HG03460 (cell line): ENCODE measurements around the gene ACSL4.
"Not testable (repeated sequence)": the region's sequence is repeated elsewhere in the genome, so short reads cannot be mapped to it uniquely, and the experiment has no call there.

ENCODE experiments used
- ATAC-seq: cut with Tn5 transposase; IDR thresholded peaks from one replicate; pipeline ENCODE4 v1.9.1; 2021; ENCODE audit not compliant: unreplicated experiment

Gene ACSL4

DNA sequence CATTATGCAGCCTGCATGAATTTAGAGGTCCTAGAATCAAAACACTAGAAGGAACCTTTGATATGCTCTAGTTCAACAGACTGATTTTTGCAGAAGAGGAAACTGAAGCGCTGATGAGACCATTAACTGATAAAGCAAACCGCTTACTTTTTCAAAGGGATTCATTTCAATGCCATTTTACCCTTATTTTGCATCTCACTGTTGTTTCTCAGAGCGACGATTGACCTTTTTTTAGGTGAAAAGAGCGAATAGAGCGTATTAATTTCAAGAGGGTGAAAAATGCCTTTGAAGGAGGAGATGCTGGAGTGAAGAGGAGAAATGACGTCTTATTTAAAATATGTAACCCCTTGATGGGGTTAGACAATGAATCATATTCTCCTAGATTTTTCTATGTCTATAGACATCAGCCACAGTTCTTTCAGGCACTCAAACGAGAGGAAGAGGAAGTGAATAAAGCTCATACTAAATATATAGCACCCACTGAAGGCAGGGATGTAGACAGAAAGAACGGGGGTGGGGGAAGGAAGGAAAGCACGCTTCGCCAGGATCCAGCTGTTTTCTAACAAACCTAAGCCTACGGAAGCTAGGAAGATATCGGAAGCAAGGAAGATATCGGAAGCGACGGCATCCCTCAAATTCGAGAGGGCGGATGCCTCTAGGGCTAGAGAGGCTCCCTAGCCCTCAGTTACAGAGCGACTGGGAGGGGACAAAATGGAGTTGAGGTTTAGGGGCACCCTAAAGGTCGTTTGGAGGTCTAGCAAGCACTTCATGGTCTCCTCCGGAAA is 848 bp downstream of the ACSL4 start:
- no peak for ATAC-seq

DNA sequence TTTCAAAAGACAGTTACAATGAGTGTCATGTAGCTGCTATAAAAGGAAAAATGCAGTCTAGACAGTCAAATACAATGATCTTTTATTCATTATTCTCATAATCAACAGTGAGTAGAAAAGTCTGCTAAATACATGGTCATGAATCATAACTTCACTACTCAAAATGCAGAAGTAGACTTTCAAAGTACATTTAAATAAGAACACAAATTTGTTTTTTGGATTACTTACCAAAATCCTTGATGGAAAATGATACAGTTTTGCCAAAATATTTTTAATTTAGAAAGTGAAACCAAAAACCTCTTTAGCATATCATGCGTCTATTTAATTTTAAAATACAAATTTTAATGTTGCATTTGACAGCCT is 4.9 kb downstream of the ACSL4 start:
- no peak for ATAC-seq

DNA sequence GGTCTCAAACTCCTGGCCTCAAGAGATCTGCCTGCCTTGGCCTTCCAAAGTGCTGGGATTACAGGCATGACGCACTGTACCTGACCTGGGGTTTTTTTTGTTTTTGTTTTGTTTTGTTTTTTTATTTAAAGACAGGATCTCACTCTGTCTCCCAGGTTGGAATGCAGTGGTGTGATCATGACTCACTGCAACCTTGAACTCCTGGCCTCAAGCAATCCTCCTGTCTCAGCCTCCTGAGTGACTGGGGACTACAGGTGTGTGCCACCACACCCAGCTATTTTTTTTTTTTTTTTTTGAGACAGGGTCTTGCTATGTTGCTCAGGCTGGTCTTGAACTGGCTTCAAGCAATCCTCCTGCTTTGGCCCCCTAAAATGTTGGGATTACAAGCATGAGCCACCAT is 8.1 kb downstream of the ACSL4 start:
- not testable (repeated sequence) for ATAC-seq

DNA sequence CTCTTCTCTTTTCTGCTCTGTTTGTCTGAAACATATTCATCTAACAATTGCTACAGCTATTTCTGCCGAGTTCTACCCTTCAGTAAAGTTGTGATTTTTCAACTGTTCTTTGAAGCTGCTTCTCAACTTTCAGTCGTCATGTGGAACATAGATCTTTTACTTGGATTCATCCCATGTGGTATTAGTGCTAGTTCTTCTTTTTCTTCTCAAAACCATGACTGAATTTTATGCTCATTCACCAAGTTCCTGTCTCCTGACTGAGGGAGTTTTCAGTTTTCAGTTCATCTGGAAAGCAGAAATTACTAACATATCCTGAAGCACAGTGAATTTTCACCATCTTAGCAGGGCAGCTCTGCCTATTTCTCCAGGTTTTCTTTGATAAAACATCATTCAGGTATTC is 12.1 kb downstream of the ACSL4 start:
- no peak for ATAC-seq

DNA sequence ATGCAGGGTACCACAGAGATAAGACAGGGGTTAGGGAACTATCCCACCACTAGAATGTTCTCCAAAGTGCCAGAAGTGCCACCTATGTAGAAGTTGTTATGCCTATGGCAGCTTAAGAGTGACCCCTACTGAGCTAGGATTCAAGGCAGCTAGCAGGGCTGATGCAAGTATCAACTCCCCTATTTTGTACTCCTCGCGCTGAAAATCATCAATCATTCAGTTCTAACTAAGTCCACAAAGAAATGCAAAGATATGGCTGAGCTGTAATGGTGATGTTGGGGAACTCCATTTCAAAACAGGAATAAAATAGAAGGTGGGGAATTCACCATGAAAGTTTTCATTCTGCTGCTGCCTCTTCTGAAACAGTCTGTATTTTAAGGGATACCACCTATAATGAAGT is 13.8 kb downstream of the ACSL4 start:
- no peak for ATAC-seq

DNA sequence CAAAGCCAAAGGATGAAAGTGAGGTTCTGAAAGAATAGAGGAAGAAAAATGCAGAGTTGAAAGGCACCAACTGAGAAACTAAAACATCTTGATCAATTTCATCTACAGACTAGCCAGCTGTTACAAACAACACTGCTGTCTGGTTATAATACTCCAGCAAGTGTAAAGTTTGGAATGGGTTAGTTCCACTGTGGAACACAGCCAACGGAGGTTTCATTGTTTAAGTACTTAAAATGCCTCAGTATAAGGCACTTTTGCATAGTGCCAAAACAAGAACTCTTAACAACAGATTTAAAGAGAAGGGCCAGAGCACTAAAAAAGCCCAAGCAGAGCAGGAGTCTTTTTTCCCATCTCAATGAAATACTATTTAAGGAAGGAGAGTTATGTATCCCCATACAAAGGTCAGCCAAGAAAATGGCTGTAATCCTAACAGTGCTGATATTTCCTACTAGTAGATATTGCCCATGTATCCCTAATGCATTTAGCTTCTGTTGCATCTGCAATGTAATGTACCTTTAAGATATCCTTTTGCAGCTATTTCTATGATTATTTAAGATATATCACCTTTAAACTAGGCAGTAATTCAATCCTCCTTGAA is 16.5 kb downstream of the ACSL4 start:
- ATAC-seq: no peak

DNA sequence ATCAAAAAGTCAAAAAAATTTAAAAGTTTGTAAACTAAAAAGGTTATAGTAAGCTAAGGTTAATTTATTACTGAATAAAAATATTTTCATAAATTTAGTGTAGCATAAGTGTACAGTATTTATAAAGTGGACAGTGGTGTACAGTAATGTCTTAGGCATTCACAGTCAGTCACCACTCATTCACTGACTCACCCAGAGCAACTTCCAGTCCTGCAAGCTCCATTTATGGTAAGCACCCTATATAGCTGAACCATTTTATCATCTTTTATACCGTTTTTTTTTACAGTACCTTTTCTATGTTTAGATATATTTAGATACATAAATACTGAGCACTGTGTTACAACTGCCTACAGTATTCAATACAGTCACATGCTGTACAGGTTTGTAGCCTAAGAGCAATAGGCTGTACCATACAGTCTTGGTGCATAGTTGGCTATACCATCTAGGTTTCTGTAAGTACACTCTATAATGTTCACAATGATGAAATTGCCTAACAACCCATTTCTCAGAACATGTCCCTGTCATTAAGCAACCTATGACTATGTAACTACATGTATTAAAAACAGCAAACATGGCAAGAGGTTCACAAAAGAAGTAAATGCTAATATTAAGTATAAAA is 18.6 kb downstream of the ACSL4 start:
- no peak for ATAC-seq

DNA sequence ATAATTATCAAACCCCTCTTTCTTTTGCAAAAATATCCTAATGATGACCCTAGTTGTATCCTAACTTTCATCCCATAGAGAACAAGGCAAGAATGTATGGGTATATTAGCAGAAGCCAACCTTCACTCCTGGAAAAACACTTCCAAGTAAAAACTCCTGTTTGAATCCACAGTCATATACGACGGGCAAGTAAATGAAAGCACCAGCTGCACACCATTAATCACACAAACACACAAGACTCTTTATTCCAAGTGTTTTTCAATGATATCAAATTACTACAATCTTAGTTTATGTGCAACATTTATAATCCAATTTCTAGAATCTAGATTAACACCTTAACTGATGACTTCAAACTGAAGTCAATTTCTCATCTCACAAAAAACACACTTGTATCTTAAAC is 22.9 kb downstream of the ACSL4 start:
- no peak for ATAC-seq

DNA sequence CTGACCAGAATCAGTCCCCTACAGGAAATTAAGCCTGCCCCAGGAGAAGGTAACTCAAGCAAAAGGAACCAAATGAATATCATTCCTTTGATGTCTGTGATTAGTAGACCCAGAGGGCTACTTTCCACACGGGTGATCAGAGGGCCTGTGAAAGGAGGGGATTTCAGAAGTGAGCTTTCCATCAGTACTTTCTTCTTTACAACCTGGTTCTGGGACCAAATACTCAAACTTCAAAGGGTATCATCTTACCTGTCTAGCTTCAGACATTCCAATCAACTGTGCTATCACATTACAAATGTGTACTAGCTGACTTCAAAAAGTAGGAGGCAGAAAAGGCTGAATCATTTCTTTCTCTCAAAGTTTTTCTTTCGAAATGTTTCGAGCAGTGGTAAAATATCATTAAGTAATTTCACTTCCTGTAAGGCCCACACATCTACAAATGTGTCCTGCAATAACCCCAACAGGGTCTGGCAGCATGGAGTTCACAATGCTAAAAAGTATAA is 23.9 kb downstream of the ACSL4 start:
- ATAC-seq: peak; percentile 61

DNA sequence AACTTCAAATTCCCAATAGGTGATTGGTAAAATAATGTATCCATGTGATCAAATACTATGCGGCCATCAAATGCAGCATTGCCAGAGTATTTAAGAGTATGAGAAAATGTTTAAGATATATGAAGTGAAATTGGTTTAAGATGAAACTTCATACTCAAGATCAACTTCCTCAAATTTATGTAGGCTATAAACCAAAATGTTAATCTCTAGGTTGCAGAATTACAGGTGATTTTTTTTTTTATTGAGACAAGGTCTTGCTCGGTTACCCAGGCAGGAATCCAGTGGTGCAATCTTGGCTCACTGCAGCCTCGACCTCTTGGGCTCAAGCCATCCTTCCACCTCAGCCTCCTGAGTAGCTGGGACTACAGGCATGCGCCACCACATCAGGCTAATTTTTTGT is 25.3 kb downstream of the ACSL4 start:
- ATAC-seq: no peak

DNA sequence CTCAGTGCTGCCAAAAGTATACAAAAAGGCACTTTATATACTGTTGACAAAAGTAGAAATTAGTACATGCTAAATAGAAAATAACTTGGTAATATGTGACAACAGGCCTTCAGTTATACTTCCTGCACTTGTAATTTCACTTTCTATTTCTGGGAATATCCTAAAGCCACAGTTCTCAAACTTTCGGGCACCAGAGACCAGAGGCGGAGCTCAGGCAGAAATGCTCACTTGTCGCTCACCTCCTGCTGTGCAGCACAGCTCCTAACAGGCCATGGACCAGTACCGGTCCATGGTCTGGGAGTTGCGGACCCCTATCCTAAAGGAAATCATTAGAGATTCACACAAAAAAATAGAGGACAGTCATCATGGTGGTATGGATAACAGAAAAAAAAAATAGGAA is 25.7 kb downstream of the ACSL4 start:
- ATAC-seq: no peak

DNA sequence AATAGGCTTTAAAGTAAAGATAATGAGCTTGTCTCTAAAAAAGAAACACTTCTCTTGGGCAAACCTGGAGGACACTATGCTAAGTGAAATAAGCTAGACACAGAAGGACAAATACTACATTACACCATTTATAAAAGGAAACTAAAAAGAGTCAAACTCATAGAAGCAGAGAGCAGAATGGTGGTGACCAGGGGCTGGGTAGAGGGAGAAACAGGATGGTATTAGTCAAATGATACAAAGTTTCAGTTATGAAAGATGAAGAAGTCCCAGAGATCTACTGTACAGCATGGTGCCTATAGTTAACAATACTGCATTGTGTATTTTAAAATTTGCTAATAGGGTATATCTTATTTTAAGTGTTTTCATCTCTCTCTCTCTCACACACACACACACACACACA is 28.5 kb downstream of the ACSL4 start:
- ATAC-seq: peak; percentile 77

DNA sequence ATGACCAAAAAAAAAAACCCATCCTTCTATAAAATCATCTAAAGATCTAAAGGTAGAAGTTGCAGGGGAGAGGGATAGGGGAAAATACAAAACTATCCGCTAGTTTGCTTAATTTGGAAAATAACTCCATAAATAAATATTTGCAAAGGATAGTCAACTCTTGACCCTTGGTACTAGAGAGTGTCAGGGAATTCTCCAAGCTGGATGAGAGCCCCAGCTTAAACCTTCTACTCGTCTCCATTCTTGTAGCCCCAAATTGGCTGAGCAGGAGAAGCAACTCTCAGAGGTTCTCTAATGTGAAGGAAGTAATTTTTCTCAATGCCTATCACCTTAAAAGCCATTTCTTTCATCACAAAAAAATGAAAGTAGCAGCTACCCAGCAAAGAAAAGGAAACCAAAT is 35.2 kb downstream of the ACSL4 start:
- ATAC-seq: no peak

DNA sequence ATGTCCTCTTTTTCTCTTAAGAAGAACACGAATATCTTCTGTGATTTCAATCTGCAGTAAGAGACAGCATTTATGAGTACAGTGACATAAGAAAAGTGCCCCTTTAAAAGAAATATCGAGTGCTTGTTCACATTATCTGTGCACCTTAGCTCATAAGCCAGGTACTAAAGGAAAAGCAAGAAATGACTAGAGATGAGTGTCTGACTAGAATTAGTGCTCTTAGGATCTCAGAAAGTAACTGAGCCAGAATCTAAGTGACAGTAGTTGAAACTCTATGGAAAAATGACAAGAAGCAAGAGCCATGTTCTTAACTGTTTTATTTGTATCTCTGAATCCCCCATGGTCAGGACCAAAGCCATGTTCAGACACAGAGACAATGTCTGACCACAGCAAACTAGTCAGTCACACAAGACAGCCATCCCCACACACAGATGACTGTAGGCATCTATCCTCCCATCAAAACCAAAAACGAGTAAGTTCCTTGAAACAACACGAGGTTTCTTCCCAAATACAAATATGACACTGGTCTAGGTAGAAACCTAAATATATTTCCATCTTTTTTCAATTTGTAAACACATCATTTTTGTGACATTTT is 36.8 kb downstream of the ACSL4 start:
- no peak for ATAC-seq

DNA sequence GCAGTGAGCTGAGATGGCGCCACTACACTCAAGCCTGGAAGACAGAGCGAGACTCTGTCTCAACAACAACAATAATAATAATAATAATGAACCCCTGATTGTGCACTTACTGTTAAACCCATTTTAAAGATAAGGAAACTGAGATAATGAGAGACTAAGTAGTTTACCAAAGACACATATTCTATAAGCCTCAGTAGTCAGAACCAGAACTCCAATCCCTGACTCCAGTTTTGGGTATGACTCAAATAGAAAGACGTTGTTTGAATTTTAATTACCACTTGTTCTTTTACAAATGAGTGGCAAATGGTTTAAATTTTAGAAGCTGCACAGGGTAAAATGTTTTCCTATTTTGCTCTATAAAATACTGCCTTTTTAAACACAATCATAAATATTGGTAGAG is 37.4 kb downstream of the ACSL4 start:
- no peak for ATAC-seq

DNA sequence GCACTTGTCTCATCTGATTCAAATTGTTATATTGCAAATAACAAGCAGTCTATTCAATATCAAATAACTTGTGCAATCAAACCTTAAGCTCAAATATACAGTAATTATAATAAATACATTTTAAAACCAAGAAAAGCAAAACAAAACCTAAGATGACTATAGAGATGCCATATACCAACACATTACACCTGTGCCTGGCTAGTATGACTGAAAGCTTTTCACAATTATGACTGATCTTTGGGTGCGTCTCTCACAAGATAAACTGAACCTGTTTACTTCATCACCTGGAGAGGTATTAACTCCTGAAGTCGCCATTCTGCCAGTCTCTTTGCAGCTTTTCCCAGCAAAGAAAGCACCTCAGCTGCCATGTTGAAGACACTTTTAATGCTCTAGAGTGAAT is 41.3 kb downstream of the ACSL4 start:
- no peak for ATAC-seq

DNA sequence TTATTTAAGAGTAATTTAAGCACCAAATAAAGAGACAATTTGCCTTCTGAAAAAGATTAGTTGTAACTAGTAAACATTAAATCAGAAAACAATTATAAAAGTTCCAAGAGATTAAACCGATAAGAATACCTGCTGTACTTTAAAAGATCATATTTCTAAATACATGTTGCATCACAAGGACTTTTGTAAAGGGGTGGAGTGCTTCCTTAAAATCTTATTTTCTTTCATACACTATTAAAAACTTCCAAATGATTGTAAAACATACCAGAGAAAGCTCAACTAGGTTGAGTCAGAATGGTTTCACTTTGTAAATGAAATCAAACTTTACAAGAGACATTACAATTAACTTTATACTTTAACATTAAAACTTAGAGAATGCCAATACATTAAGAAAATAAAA is 41.8 kb downstream of the ACSL4 start:
- no peak for ATAC-seq

DNA sequence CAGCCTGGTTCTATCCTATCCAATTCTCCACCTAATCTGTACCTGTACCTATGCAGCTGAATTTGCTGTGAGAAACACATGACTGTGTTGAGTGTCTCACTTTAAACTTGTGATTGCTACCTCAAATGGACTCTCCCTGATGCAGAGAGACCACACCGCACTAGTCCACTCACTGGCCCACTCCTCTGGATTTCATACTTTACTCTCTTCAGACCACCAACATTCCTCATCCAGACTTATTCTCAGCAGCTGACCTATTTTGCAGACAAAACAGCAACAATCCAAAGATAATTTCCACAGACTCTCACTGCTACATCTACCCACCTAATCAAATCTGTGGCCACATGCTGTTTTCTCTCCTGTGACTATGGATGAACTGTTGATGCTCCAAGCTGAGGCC is 45.2 kb downstream of the ACSL4 start:
- no peak for ATAC-seq

DNA sequence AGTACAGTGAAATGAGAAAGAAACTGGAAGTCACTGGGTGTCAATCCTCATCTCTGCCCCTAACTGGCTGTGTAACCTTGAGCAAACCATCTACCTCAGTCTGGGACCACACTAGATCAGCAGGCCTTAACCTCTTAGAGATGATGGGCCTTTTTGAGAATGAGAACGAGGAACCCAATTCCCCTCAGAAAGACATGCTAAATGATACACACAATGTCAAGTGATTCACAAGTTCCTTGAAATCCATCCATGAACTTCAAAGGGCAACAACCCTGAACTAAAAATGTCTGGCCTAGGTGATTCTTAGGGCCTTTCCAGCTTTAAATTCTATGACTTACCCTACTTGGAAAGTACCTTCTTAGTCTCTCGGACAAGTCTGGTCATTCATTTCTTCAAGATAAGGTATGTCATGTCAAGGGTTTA is 47.4 kb downstream of the ACSL4 start:
- no peak for ATAC-seq

DNA sequence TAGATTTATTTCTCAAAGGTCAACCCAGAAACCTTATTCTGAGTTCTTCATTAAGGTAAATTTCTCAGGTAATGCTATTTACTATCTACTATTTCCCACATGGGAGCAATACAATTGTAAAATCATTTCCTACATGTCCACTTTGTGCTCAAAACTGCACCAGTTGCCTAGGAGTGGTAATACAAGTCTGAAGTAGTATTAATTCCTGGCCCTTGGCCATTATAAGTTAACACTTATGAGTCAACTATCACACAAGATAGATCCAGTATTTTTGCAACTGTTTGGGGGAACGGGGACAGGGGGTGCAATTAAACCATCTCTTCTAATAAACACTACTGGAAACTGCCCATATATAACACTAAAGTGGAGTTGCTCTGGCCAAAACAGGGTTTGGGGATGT is 48.9 kb downstream of the ACSL4 start:
- no peak for ATAC-seq

DNA sequence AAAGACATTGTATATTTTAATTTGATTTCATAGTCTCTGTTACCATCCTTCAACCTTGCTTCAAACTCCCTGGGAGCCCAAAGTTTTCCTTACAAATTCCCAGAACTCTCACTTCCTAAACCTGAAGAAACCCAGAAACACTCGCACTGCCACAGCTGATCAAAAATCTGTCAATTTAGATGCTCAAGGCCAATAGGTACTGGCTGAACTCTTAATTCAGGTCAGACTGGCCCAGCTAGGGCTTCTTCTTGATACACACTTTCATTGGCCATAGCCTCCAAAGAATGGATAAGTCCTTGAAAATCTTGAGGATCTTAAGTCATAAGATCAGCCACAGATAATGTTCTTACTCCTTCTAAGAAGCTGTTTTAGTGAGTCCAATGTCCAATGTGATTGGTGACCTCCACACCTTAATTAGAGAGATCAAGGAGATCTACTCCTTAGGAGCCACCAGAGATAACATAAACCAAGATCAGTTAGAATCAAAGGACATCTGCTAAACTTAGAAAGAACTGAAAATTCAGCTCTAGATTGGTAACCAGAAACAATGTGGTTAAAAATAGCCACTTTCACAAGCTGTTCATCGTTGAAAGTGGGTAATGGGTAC is 51.5 kb downstream of the ACSL4 start:
- ATAC-seq: no peak

DNA sequence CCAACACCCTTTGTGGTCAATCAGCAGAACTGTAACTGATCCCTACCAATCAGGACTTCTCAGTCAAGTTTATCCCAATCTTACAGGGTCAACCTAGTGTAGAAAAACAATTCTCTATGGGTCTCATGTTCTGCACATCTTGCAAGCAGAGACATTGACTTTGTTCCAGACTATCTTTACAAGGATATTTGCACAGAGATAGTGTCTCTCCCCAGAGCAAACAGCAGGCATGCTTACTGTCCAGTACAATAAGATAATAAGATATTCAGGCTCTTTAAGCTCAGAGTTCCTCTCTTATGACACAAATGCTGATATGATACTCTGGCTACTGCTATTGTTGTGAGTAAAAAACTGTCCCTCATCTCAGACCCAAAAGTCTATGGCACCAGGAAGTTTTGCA is 53.2 kb downstream of the ACSL4 start:
- no peak for ATAC-seq
